ENCODE results near the gene GPR75.

DNA sequence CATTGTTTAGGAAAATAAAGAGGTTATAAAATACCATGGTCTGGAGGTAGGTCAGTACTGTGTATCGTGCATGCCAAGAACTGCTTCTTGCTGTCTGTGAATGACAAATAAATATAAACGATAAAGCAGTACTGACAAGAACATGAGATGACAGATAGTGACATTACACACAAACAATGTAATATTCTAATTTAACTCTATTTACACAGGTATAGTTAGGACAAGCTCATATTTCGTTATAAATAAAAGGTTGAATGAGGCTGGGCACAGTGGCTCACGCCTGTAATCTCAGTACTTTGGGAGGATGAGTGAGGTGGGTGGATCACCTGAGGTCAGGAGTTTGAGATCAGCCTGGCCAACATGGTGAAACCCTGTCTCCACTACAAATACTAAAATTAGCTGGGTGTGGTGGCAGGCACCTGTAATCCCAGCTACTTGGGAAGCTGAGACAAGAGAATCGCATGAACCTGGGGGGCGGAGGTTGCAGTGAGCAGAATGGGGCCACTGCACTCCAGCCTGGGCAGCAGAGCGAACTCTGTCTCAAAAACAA is 14.7 kb upstream of the GPR75 start:
- TF ChIP-seq, protein P1, sequence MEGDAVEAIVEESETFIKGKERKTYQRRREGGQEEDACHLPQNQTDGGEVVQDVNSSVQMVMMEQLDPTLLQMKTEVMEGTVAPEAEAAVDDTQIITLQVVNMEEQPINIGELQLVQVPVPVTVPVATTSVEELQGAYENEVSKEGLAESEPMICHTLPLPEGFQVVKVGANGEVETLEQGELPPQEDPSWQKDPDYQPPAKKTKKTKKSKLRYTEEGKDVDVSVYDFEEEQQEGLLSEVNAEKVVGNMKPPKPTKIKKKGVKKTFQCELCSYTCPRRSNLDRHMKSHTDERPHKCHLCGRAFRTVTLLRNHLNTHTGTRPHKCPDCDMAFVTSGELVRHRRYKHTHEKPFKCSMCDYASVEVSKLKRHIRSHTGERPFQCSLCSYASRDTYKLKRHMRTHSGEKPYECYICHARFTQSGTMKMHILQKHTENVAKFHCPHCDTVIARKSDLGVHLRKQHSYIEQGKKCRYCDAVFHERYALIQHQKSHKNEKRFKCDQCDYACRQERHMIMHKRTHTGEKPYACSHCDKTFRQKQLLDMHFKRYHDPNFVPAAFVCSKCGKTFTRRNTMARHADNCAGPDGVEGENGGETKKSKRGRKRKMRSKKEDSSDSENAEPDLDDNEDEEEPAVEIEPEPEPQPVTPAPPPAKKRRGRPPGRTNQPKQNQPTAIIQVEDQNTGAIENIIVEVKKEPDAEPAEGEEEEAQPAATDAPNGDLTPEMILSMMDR (IDR thresholded peaks at IDR 0.05; ENCODE audit: insufficient read depth, low read length, poor library complexity, severe bottlenecking) = no peak
- no peak for TF ChIP-seq EZH2phosphoT487 (conservative IDR thresholded peaks at IDR 0.05; ENCODE audit: low read length)

All from SU-DHL-6 (cell line).